Prostate gland (tissue), 2 donors: ENCODE results near the gene LRRC28. TPM values are rescaled to one million over a fixed set of nuclear protein-coding genes. Genes with fewer than 3 reads are reported as not detected.

Source experiments
- DNase-seq: peaks from one replicate; pipeline ENCODE4 v3.0.0-alpha.2; 2019; ENCODE audit warnings: low spot score
- H3K27ac ChIP-seq, 2 donors: fragments of 200-600 bp; sonication (generic); 2 replicates each; pipeline ENCODE4 v1.5.1; 2017 to 2019
- H3K27me3 ChIP-seq: fragments of 200-600 bp; sonication (generic); replicated peaks from 2 replicates; pipeline ENCODE4 v1.5.1; 2019; ENCODE audit not compliant: insufficient read depth
- H3K36me3 ChIP-seq, 2 donors: fragments of 200-600 bp; sonication (generic); 1 replicate in 1 of 2; 2 replicates in 1 of 2; pipeline versions ENCODE4 v1.5.1 to v1.8.1; 2017 to 2019
- H3K4me1 ChIP-seq: fragments of 200-600 bp; sonication (generic); replicated peaks from 2 replicates; pipeline ENCODE4 v1.5.1; 2019
- H3K4me3 ChIP-seq, 2 donors: fragments of 200-600 bp; sonication (generic); 2 replicates each; pipeline ENCODE4 v1.5.1; 2017 to 2019
- H3K9me3 ChIP-seq: fragments of 200-600 bp; sonication (generic); 2 replicates; pipeline ENCODE4 v1.5.1; 2017
- POLR2A ChIP-seq: fragments of 450-650 bp; IDR thresholded peaks from one replicate; pipeline ENCODE4 v1.6.1; 2016; ENCODE audit warnings: antibody characterized with exemption, mild to moderate bottlenecking
- POLR2AphosphoS5 ChIP-seq: sonication (generic); formaldehyde crosslinking; IDR thresholded peaks from one replicate; pipeline ENCODE4 v1.6.1; 2017; ENCODE audit warnings: antibody characterized with exemption
- WGBS: methylation state at CpG from one replicate; pipeline ENCODE4 v1.1.5; 2018; 5-methylcytosine and 5-hydroxymethylcytosine counted together
- intact Hi-C: fragments of 100-400 bp; cut with DNase I; formaldehyde crosslinking; loops from one replicate; pipeline ENCODE4 v1.14.2; 2022
- total RNA-seq, 2 donors: library from RNA; depleted of rRNA; stranded (reverse); fragments of >200 nt; gene quantifications; one replicate each; pipeline ENCODE4 v1.1.0, GENCODE V29; 2016
- TF ChIP-seq, protein P1 (sequence below), 4 experiments: fragments of 200-600 bp in 2 of 4; fragments of 450-650 bp in 2 of 4; sonication (generic) in 2 of 4; IDR thresholded peaks; 1 replicate in 3 of 4; 2 replicates in 1 of 4; pipeline ENCODE4 v1.5.1; 2016 to 2019; ENCODE audit warnings: antibody characterized with exemption in 4 of 4, mild to moderate bottlenecking in 2 of 4, moderate library complexity in 2 of 4

LRRC28 gene
- total RNA-seq, 2 donors from 2014 or later, result 16.0 to 36.8 TPM

GRCh38 chr15:99210334-99210733, 40.9 kb upstream of the LRRC28 start:
- TF ChIP-seq, protein P1, sequence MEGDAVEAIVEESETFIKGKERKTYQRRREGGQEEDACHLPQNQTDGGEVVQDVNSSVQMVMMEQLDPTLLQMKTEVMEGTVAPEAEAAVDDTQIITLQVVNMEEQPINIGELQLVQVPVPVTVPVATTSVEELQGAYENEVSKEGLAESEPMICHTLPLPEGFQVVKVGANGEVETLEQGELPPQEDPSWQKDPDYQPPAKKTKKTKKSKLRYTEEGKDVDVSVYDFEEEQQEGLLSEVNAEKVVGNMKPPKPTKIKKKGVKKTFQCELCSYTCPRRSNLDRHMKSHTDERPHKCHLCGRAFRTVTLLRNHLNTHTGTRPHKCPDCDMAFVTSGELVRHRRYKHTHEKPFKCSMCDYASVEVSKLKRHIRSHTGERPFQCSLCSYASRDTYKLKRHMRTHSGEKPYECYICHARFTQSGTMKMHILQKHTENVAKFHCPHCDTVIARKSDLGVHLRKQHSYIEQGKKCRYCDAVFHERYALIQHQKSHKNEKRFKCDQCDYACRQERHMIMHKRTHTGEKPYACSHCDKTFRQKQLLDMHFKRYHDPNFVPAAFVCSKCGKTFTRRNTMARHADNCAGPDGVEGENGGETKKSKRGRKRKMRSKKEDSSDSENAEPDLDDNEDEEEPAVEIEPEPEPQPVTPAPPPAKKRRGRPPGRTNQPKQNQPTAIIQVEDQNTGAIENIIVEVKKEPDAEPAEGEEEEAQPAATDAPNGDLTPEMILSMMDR (IDR thresholded peaks at IDR 0.05), result no peak
- TF ChIP-seq POLR2AphosphoS5, result peak; percentile 79
- Histone ChIP-seq H3K4me3 (no peak overlapping the region), H3K4me1 (no peaks in the 10 kb centered on the region), H3K9me3 (no peaks in the 10 kb centered on the region), H3K36me3 (no peaks in the 10 kb centered on the region), H3K27ac (peak overlapping the region in 1 of 2 donors; percentile 50), H3K27me3 (no peaks in the 10 kb centered on the region)
- no peak for DNase-seq
- intact Hi-C loops, result loop anchor here (2.0 to 5.0 kb wide), 2 partner anchors 40 to 88 kb away; no protein-coding TSS in a partner anchor

- 74% methylated on average over 4 of the region's 4 CpGs for WGBS
- Histone ChIP-seq H3K4me3 (no peak overlapping the region), H3K27me3 (no peaks in the 10 kb centered on the region), H3K27ac (peak overlapping the region; percentile 47 to 48), H3K4me1 (no peaks in the 10 kb centered on the region), H3K36me3 (no peaks in the 10 kb centered on the region), H3K9me3 (no peaks in the 10 kb centered on the region)
- TF ChIP-seq POLR2AphosphoS5, result no peak
- no peak for TF ChIP-seq POLR2A
- TF ChIP-seq, protein P1 (IDR thresholded peaks at IDR 0.05), result no peak
- no peak for DNase-seq
- intact Hi-C loops, result loop anchor here (1.0 to 5.0 kb wide), 3 partner anchors 41 to 112 kb away; no protein-coding TSS in a partner anchor
Measured at GRCh38 chr15:99211926-99212325, 39.4 kb upstream of the LRRC28 start.

DNA sequence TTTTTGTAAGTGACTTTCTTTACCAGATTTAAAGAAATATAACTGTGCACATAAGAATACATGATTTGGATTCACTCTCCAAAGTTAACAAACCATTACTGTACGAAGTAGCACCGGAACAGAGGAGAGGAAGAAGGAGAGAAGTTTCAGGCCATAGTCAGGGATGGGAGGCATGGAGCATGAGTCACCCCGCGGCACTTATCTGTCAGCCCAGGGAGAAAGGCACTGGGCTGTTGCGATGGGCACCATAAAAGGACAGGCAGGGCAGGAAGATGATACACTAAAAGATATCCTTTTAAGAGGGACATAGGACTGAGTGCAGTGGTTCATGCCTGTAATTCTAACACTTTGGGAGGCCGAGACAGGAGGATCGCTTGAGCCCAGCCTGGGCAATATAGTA, 38.9 kb upstream of the LRRC28 start:
- WGBS, result 80% methylated on average over 7 of the region's 7 CpGs
- Histone ChIP-seq H3K4me1 (no peaks in the 10 kb centered on the region), H3K36me3 (no peaks in the 10 kb centered on the region), H3K27me3 (no peaks in the 10 kb centered on the region), H3K27ac (peak overlapping the region; percentile 47 to 48), H3K4me3 (no peak overlapping the region), H3K9me3 (no peaks in the 10 kb centered on the region)
- intact Hi-C loops, result loop anchor here (1.0 to 5.0 kb wide), 2 partner anchors 90 to 112 kb away; no protein-coding TSS in a partner anchor
- no peak for DNase-seq
- no peak for TF ChIP-seq POLR2AphosphoS5
- TF ChIP-seq, protein P1 (IDR thresholded peaks at IDR 0.05), result no peak
- no peak for TF ChIP-seq POLR2A

- Histone ChIP-seq H3K27me3 (no peaks in the 10 kb centered on the region), H3K9me3 (no peaks in the 10 kb centered on the region), H3K4me3 (no peak overlapping the region), H3K36me3 (no peaks in the 10 kb centered on the region), H3K27ac (peak overlapping the region; percentile 37 to 44), H3K4me1 (no peaks in the 10 kb centered on the region)
- TF ChIP-seq POLR2A, result no peak
- TF ChIP-seq, protein P1 (IDR thresholded peaks at IDR 0.05), result peak; percentile 31 to 94 (median 85)
- TF ChIP-seq POLR2AphosphoS5, result peak; percentile 68
- peak; percentile 73 for DNase-seq
- 5% methylated on average over 1 of the region's 1 CpG for WGBS
- intact Hi-C loops, result loop anchor here (5.0 kb wide), 1 partner anchor 91 kb away; no protein-coding TSS in a partner anchor
Measured at GRCh38 chr15:99213187-99213811, 38.0 kb upstream of the LRRC28 start.
